HG02623 (cell line): ENCODE results near the gene USP38.
"Not testable (repeated sequence)": the region's sequence is repeated elsewhere in the genome, so short reads cannot be mapped to it uniquely, and the experiment has no call there.

Experiments
- ATAC-seq: cut with Tn5 transposase; IDR thresholded peaks from one replicate; pipeline ENCODE4 v1.9.1; 2021; ENCODE audit warnings: moderate library complexity; ENCODE audit not compliant: unreplicated experiment

USP38 gene

GRCh38 chr4:143184503-143185252 lies at the start of gene USP38:
USP38 (plus strand) TSS chr4:143184917; CDS start chr4:143185451, 534 bp downstream.
- peak; percentile 70 for ATAC-seq

- no peak for ATAC-seq
These were observed 49.4 kb upstream of the USP38 start for GRCh38 chr4:143135358-143135757.

- ATAC-seq = no peak
These were observed 44.0 kb upstream of the USP38 start for GRCh38 chr4:143140696-143141095.

GRCh38 chr4:143148521-143148920 lies 36.2 kb upstream of the USP38 start:
- no peak for ATAC-seq

GRCh38 chr4:143156853-143157252 lies 27.9 kb upstream of the USP38 start:
- ATAC-seq = no peak

GRCh38 chr4:143163614-143164013 lies 21.1 kb upstream of the USP38 start:
- ATAC-seq = no peak

GRCh38 chr4:143166722-143167121 lies 18.0 kb upstream of the USP38 start:
- not testable (repeated sequence) for ATAC-seq

- ATAC-seq = no peak
These were observed 5.8 kb upstream of the USP38 start for GRCh38 chr4:143178923-143179322.

- no peak for ATAC-seq
These were observed 1.1 kb upstream of the USP38 start for GRCh38 chr4:143183513-143184216.

- peak; percentile 18 for ATAC-seq
These were observed 557 bp upstream of the USP38 start for GRCh38 chr4:143184217-143184502.

- ATAC-seq = peak; percentile 18
These were observed 763 bp downstream of the USP38 start for GRCh38 chr4:143185253-143186107.

- ATAC-seq = no peak
These were observed 1.5 kb downstream of the USP38 start for GRCh38 chr4:143186212-143186611.

GRCh38 chr4:143186649-143187048 lies 1.9 kb downstream of the USP38 start:
- ATAC-seq = no peak

GRCh38 chr4:143188136-143189088 lies 3.7 kb downstream of the USP38 start:
- no peak for ATAC-seq

- ATAC-seq = no peak
These were observed 4.8 kb downstream of the USP38 start for GRCh38 chr4:143189528-143189927.

GRCh38 chr4:143195581-143195980 lies 10.9 kb downstream of the USP38 start:
- ATAC-seq = no peak

- no peak for ATAC-seq
These were observed 11.6 kb downstream of the USP38 start for GRCh38 chr4:143196323-143196722.

GRCh38 chr4:143199503-143199902 lies 14.8 kb downstream of the USP38 start:
- no peak for ATAC-seq

GRCh38 chr4:143202824-143203223 lies 18.1 kb downstream of the USP38 start:
- no peak for ATAC-seq

- no peak for ATAC-seq
These were observed 18.9 kb downstream of the USP38 start for GRCh38 chr4:143203577-143203976.

GRCh38 chr4:143207555-143207954 lies 22.8 kb downstream of the USP38 start:
- no peak for ATAC-seq
